ENCODE results near the gene EIF2D. TPM values are rescaled to one million over a fixed set of nuclear protein-coding genes. Genes with fewer than 3 reads are reported as not detected.

Gene EIF2D
- total and polyA plus RNA-seq, 2 donors, result 43.2 to 54.1 TPM

- peaks cover 0 to 6% of the 10 kb centered on the region in 2 donors for H3K36me3 ChIP-seq (ENCODE audit: control insufficient read depth in 2 of 2, insufficient read depth in 2 of 2, low read length in 1 of 2)
- H3K27me3 ChIP-seq (ENCODE audit: control insufficient read depth in 2 of 2, insufficient read depth in 1 of 2, low read length in 1 of 2), result no peaks in the 10 kb centered on the region
- peak overlapping the region in 1 of 2 donors; percentile 19 for H3K27ac ChIP-seq (ENCODE audit: low read depth in 1 of 2, low read length in 1 of 2)
- no peak for DNase-seq (ENCODE audit: low read depth in 6 of 9, low spot score in 9 of 9)
- WGBS, result 95% methylated on average over 4 of the region's 4 CpGs
- H3K4me1 ChIP-seq (ENCODE audit: control insufficient read depth in 2 of 2, insufficient read depth in 2 of 2, low read length in 2 of 2), result peaks cover 11 to 33% of the 10 kb centered on the region in 2 donors
- H3K9me3 ChIP-seq (ENCODE audit: control insufficient read depth in 2 of 2, insufficient read depth in 1 of 2, low read length in 1 of 2), result peaks cover 0 to 2% of the 10 kb centered on the region in 2 donors
- H3K4me3 ChIP-seq (ENCODE audit: low read length in 2 of 2), result no peak overlapping the region
These were observed 43.2 kb upstream of the EIF2D start for GRCh38 chr1:206655471-206655882.

- Histone ChIP-seq H3K27ac (ENCODE audit: low read depth in 1 of 2, low read length in 1 of 2) (no peak overlapping the region), H3K9me3 (ENCODE audit: control insufficient read depth in 2 of 2, insufficient read depth in 1 of 2, low read length in 1 of 2) (no peaks in the 10 kb centered on the region), H3K36me3 (ENCODE audit: control insufficient read depth in 2 of 2, insufficient read depth in 2 of 2, low read length in 1 of 2) (peaks cover 0 to 6% of the 10 kb centered on the region in 2 donors), H3K27me3 (ENCODE audit: control insufficient read depth in 2 of 2, insufficient read depth in 1 of 2, low read length in 1 of 2) (no peaks in the 10 kb centered on the region), H3K4me3 (ENCODE audit: low read length in 2 of 2) (no peak overlapping the region), H3K4me1 (ENCODE audit: control insufficient read depth in 2 of 2, insufficient read depth in 2 of 2, low read length in 2 of 2) (peaks cover 9 to 27% of the 10 kb centered on the region in 2 donors)
- no peak for DNase-seq (ENCODE audit: low read depth in 6 of 9, low spot score in 9 of 9)
- WGBS, result 87% methylated on average over 2 of the region's 2 CpGs
These were observed 42.6 kb upstream of the EIF2D start for GRCh38 chr1:206654828-206655227.

GRCh38 chr1:206653715-206654459 lies 41.6 kb upstream of the EIF2D start:
- no peaks in the 10 kb centered on the region for H3K9me3 ChIP-seq (ENCODE audit: control insufficient read depth in 2 of 2, insufficient read depth in 1 of 2, low read length in 1 of 2)
- H3K36me3 ChIP-seq (ENCODE audit: control insufficient read depth in 2 of 2, insufficient read depth in 2 of 2, low read length in 1 of 2), result peaks cover 0 to 10% of the 10 kb centered on the region in 2 donors
- H3K4me1 ChIP-seq (ENCODE audit: control insufficient read depth in 2 of 2, insufficient read depth in 2 of 2, low read length in 2 of 2), result peaks cover 6 to 18% of the 10 kb centered on the region in 2 donors
- H3K27me3 ChIP-seq (ENCODE audit: control insufficient read depth in 2 of 2, insufficient read depth in 1 of 2, low read length in 1 of 2), result no peaks in the 10 kb centered on the region
- no peak for DNase-seq (ENCODE audit: low read depth in 6 of 9, low spot score in 9 of 9)
- peak overlapping the region in 1 of 2 donors; percentile 30 for H3K27ac ChIP-seq (ENCODE audit: low read depth in 1 of 2, low read length in 1 of 2)
- 94% methylated on average over 7 of the region's 7 CpGs for WGBS
- no peak overlapping the region for H3K4me3 ChIP-seq (ENCODE audit: low read length in 2 of 2)

- peaks cover 0 to 2% of the 10 kb centered on the region in 2 donors for H3K4me1 ChIP-seq (ENCODE audit: control insufficient read depth in 2 of 2, insufficient read depth in 2 of 2, low read length in 2 of 2)
- 90% methylated on average over 5 of the region's 5 CpGs for WGBS
- peak overlapping the region in 1 of 2 donors; percentile 5 for H3K27ac ChIP-seq (ENCODE audit: low read depth in 1 of 2, low read length in 1 of 2)
- no peak overlapping the region for H3K4me3 ChIP-seq (ENCODE audit: low read length in 2 of 2)
- H3K9me3 ChIP-seq (ENCODE audit: control insufficient read depth in 2 of 2, insufficient read depth in 1 of 2, low read length in 1 of 2), result no peaks in the 10 kb centered on the region
- H3K27me3 ChIP-seq (ENCODE audit: control insufficient read depth in 2 of 2, insufficient read depth in 1 of 2, low read length in 1 of 2), result no peaks in the 10 kb centered on the region
- no peak for DNase-seq (ENCODE audit: low read depth in 6 of 9, low spot score in 9 of 9)
- H3K36me3 ChIP-seq (ENCODE audit: control insufficient read depth in 2 of 2, insufficient read depth in 2 of 2, low read length in 1 of 2), result peaks cover 6 to 22% of the 10 kb centered on the region in 2 donors
These were observed 40.0 kb upstream of the EIF2D start for GRCh38 chr1:206651958-206652890.

- Histone ChIP-seq H3K27ac (ENCODE audit: low read depth in 1 of 2, low read length in 1 of 2) (no peak overlapping the region), H3K27me3 (ENCODE audit: control insufficient read depth in 2 of 2, insufficient read depth in 1 of 2, low read length in 1 of 2) (no peaks in the 10 kb centered on the region), H3K9me3 (ENCODE audit: control insufficient read depth in 2 of 2, insufficient read depth in 1 of 2, low read length in 1 of 2) (no peaks in the 10 kb centered on the region), H3K36me3 (ENCODE audit: control insufficient read depth in 2 of 2, insufficient read depth in 2 of 2, low read length in 1 of 2) (peaks cover 6 to 22% of the 10 kb centered on the region in 2 donors), H3K4me3 (ENCODE audit: low read length in 2 of 2) (no peak overlapping the region), H3K4me1 (ENCODE audit: control insufficient read depth in 2 of 2, insufficient read depth in 2 of 2, low read length in 2 of 2) (peaks cover 0 to 2% of the 10 kb centered on the region in 2 donors)
- 98% methylated on average over 3 of the region's 3 CpGs for WGBS
- no peak for DNase-seq (ENCODE audit: low read depth in 6 of 9, low spot score in 9 of 9)
These were observed 38.7 kb upstream of the EIF2D start for GRCh38 chr1:206651014-206651413.

GRCh38 chr1:206649261-206649921 lies 37.1 kb upstream of the EIF2D start:
- H3K4me3 ChIP-seq (ENCODE audit: low read length in 2 of 2), result no peak overlapping the region
- WGBS, result 96% methylated on average over 5 of the region's 5 CpGs
- H3K36me3 ChIP-seq (ENCODE audit: control insufficient read depth in 2 of 2, insufficient read depth in 2 of 2, low read length in 1 of 2), result peaks cover 6 to 22% of the 10 kb centered on the region in 2 donors
- no peaks in the 10 kb centered on the region for H3K9me3 ChIP-seq (ENCODE audit: control insufficient read depth in 2 of 2, insufficient read depth in 1 of 2, low read length in 1 of 2)
- no peaks in the 10 kb centered on the region for H3K4me1 ChIP-seq (ENCODE audit: control insufficient read depth in 2 of 2, insufficient read depth in 2 of 2, low read length in 2 of 2)
- no peak overlapping the region for H3K27ac ChIP-seq (ENCODE audit: low read depth in 1 of 2, low read length in 1 of 2)
- no peaks in the 10 kb centered on the region for H3K27me3 ChIP-seq (ENCODE audit: control insufficient read depth in 2 of 2, insufficient read depth in 1 of 2, low read length in 1 of 2)
- DNase-seq (ENCODE audit: low read depth in 6 of 9, low spot score in 9 of 9), result no peak

GRCh38 chr1:206647224-206647623 lies 35.0 kb upstream of the EIF2D start:
- H3K4me1 ChIP-seq (ENCODE audit: control insufficient read depth in 2 of 2, insufficient read depth in 2 of 2, low read length in 2 of 2), result no peaks in the 10 kb centered on the region
- no peak for DNase-seq (ENCODE audit: low read depth in 6 of 9, low spot score in 9 of 9)
- no peak overlapping the region for H3K4me3 ChIP-seq (ENCODE audit: low read length in 2 of 2)
- H3K27ac ChIP-seq (ENCODE audit: low read depth in 1 of 2, low read length in 1 of 2), result no peak overlapping the region
- H3K36me3 ChIP-seq (ENCODE audit: control insufficient read depth in 2 of 2, insufficient read depth in 2 of 2, low read length in 1 of 2), result peaks cover 6 to 22% of the 10 kb centered on the region in 2 donors
- H3K27me3 ChIP-seq (ENCODE audit: control insufficient read depth in 2 of 2, insufficient read depth in 1 of 2, low read length in 1 of 2), result no peaks in the 10 kb centered on the region
- H3K9me3 ChIP-seq (ENCODE audit: control insufficient read depth in 2 of 2, insufficient read depth in 1 of 2, low read length in 1 of 2), result no peaks in the 10 kb centered on the region

- H3K27ac ChIP-seq (ENCODE audit: low read depth in 1 of 2, low read length in 1 of 2), result no peak overlapping the region
- no peaks in the 10 kb centered on the region for H3K27me3 ChIP-seq (ENCODE audit: control insufficient read depth in 2 of 2, insufficient read depth in 1 of 2, low read length in 1 of 2)
- DNase-seq (ENCODE audit: low read depth in 6 of 9, low spot score in 9 of 9), result no peak
- no peak overlapping the region for H3K4me3 ChIP-seq (ENCODE audit: low read length in 2 of 2)
- H3K9me3 ChIP-seq (ENCODE audit: control insufficient read depth in 2 of 2, insufficient read depth in 1 of 2, low read length in 1 of 2), result no peaks in the 10 kb centered on the region
- no peaks in the 10 kb centered on the region for H3K4me1 ChIP-seq (ENCODE audit: control insufficient read depth in 2 of 2, insufficient read depth in 2 of 2, low read length in 2 of 2)
- 99% methylated on average over 1 of the region's 1 CpG for WGBS
- peaks cover 6 to 21% of the 10 kb centered on the region in 2 donors for H3K36me3 ChIP-seq (ENCODE audit: control insufficient read depth in 2 of 2, insufficient read depth in 2 of 2, low read length in 1 of 2)
These were observed 34.2 kb upstream of the EIF2D start for GRCh38 chr1:206646504-206646903.
